GM23338 (cell line): Measurements from ENCODE around the gene MAN1B1. TPM values are rescaled to one million over a fixed set of nuclear protein-coding genes. Genes with fewer than 3 reads are reported as not detected.
A peak's percentile ranks its signal among the peaks of the same experiment; 100 is the strongest.

ENCODE experiments used
- ATAC-seq: fragments of 200-7000 bp; cut with Tn5 transposase; 3 replicates; pipeline ENCODE4 v1.9.1; 2020
- DNase-seq: peaks from one replicate; pipeline ENCODE4 v3.0.0-alpha.2; 2015; ENCODE audit warnings: low spot score
- H2AFZ ChIP-seq: fragments of 200-600 bp; sonication (generic); 2 replicates; pipeline ENCODE4 v1.8.0; 2016; ENCODE audit warnings: antibody characterized with exemption, mild to moderate bottlenecking, moderate library complexity
- H3F3A ChIP-seq: fragments of 200-600 bp; sonication (generic); replicated peaks from 2 replicates; pipeline ENCODE4 v1.8.0; 2017; ENCODE audit warnings: antibody characterized with exemption, mixed run types, low read depth
- H3K27ac ChIP-seq: fragments of 200-600 bp; sonication (generic); 2 replicates; pipeline ENCODE4 v1.6.1; 2016; ENCODE audit warnings: low read depth
- H3K27me3 ChIP-seq: fragments of 200-600 bp; sonication (generic); 2 replicates; pipeline ENCODE4 v1.8.0; 2016; ENCODE audit warnings: mild to moderate bottlenecking, mixed run types, moderate library complexity; ENCODE audit not compliant: insufficient read depth
- H3K36me3 ChIP-seq: fragments of 200-600 bp; sonication (generic); 2 replicates; pipeline ENCODE4 v1.8.0; 2016; ENCODE audit warnings: mild to moderate bottlenecking; ENCODE audit not compliant: insufficient read depth
- H3K4me1 ChIP-seq: fragments of 200-600 bp; sonication (generic); 2 replicates; pipeline ENCODE4 v1.8.0; 2016; ENCODE audit warnings: mild to moderate bottlenecking, moderate library complexity; ENCODE audit not compliant: insufficient read depth
- H3K4me2 ChIP-seq: fragments of 200-600 bp; sonication (generic); 2 replicates; pipeline ENCODE4 v1.7.1; 2017; ENCODE audit warnings: mixed run types
- H3K4me3 ChIP-seq: fragments of 200-600 bp; sonication (generic); 2 replicates; pipeline ENCODE4 v1.6.1; 2016; ENCODE audit warnings: mixed run types
- H3K79me2 ChIP-seq: fragments of 200-600 bp; sonication (generic); replicated peaks from 2 replicates; pipeline ENCODE4 v1.8.0; 2017; ENCODE audit warnings: mild to moderate bottlenecking; ENCODE audit not compliant: insufficient read depth
- H3K9me2 ChIP-seq: fragments of 200-600 bp; sonication (generic); 2 replicates; pipeline ENCODE4 v1.8.0; 2017; ENCODE audit not compliant: insufficient read depth
- H4K20me1 ChIP-seq: fragments of 200-600 bp; sonication (generic); replicated peaks from 2 replicates; pipeline ENCODE4 v1.8.0; 2017; ENCODE audit warnings: mild to moderate bottlenecking; ENCODE audit not compliant: insufficient read depth
- H3K27ac Mint-ChIP-seq: 2 replicates; pipeline ENCODE4 v1.8.0; 2020; ENCODE audit warnings: inconsistent platforms, mild to moderate bottlenecking, moderate library complexity, mixed read lengths
- H3K27me3 Mint-ChIP-seq: 3 replicates; pipeline ENCODE4 v1.8.0; 2022; ENCODE audit warnings: low read depth, mild to moderate bottlenecking, moderate library complexity, mixed read lengths, inconsistent platforms; ENCODE audit not compliant: insufficient read depth, poor library complexity
- H3K36me3 Mint-ChIP-seq: 3 replicates; pipeline ENCODE4 v1.8.0; 2021; ENCODE audit warnings: low read depth, mild to moderate bottlenecking, inconsistent platforms, moderate library complexity, mixed read lengths
- H3K4me1 Mint-ChIP-seq: 3 replicates; pipeline ENCODE4 v1.8.0; 2020; ENCODE audit warnings: mild to moderate bottlenecking, inconsistent platforms, mixed read lengths
- H3K4me3 Mint-ChIP-seq: 3 replicates; pipeline ENCODE4 v1.8.0; 2021; ENCODE audit warnings: moderate library complexity, mild to moderate bottlenecking, inconsistent platforms, mixed read lengths
- H3K9me3 Mint-ChIP-seq: 3 replicates; pipeline ENCODE4 v1.8.0; 2020; ENCODE audit warnings: moderate library complexity, mild to moderate bottlenecking, inconsistent platforms, mixed read lengths
- CREB1 ChIP-seq: fragments of 250-450 bp; sonication (Bioruptor Pico); IDR thresholded peaks from 2 replicates; pipeline ENCODE4 v1.5.0; 2020; ENCODE audit warnings: low read depth, mild to moderate bottlenecking, moderate library complexity
- CTCF ChIP-seq, 2 experiments: fragments of 200-600 bp in 1 of 2; sonication (generic) in 1 of 2; conservative IDR thresholded peaks; 2 replicates each; pipeline versions ENCODE4 v1.5.1 to v1.6.1; 2016 to 2017; ENCODE audit warnings: antibody characterized with exemption in 2 of 2, low read depth in 2 of 2, mild to moderate bottlenecking in 2 of 2, moderate library complexity in 1 of 2
- ETS1 ChIP-seq: IDR thresholded peaks from 2 replicates; pipeline ENCODE4 v1.6.1; 2016; ENCODE audit warnings: antibody characterized with exemption
- JUNB ChIP-seq: IDR thresholded peaks from one replicate; pipeline ENCODE4 v1.6.1; 2016; ENCODE audit warnings: antibody characterized with exemption; ENCODE audit not compliant: unreplicated experiment
- POLR2AphosphoS5 ChIP-seq: IDR thresholded peaks from 2 replicates; pipeline ENCODE4 v1.6.1; 2016; ENCODE audit warnings: antibody characterized with exemption, low read depth
- REST ChIP-seq: IDR thresholded peaks from one replicate; pipeline ENCODE4 v1.6.1; 2018; ENCODE audit warnings: antibody characterized with exemption; ENCODE audit not compliant: unreplicated experiment
- ZNF114 ChIP-seq: fragments of 250-450 bp; sonication (Bioruptor Pico); IDR thresholded peaks from 2 replicates; pipeline ENCODE4 v1.5.0; 2020; ENCODE audit warnings: mild to moderate bottlenecking, moderate library complexity
- polyA plus RNA-seq: library from polyadenylated mRNA; unstranded; fragments of >200 nt; fragmentation: Nextera tagmentation; extraction: Ambion mirVana; gene quantifications from 2 replicates; pipeline ENCODE4 v1.2.1, GENCODE V29; 2016
- total RNA-seq: library from RNA; depleted of rRNA; stranded (reverse); fragments of >200 nt; shearing (Covaris generic); gene quantifications from 2 replicates; pipeline ENCODE4 v1.2.3, GENCODE V29; 2014

Gene MAN1B1
- total and polyA plus RNA-seq, 2 experiments from 2014 or later = 15.7 to 39.9 TPM

DNA sequence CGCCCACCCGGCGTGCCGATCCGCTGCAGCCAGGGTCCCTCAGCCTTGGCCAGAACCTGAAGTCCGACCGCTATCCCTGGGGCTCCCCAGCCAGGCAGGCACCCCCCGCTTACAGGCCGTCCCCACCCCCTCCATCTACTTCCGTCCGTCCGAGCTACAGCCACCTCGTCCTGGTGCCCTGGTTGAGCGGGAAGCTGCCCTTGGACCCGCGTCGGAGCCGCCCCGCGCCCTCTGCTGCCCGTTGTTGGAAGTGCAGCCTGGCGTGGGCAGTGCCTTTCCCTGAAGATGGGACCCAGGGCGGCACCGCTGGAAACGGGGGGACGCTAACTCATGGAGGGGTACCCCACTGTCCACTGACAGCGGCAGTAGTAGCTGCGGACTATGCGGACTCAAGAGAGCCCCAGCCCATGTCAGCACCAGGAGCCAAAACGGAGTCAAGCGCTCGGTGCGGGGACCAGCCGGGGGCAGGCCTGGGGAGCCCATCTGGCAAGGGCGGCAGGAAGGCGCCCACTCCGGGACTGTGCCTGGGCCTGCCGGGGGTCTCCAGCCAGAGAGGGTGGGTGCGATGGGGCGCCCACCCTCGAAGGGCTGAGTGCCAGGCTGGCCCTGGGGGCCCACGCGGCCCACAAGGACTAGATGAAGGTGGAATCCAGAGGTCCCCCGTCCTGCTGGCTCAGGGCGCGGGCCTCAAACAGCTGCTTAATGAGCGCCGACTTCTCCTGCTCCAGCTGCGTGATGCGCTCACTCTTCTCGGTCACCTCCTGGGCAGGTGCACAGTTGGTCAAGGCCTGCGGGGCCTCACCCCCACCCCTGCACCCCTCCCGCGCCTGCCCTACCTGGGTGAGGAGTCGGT, 22.5 kb upstream of the MAN1B1 start:
- no peak overlapping the region for H3K27ac Mint-ChIP-seq
- DNase-seq = peak; percentile 82
- no peaks in the 10 kb centered on the region for H3K9me3 Mint-ChIP-seq
- no peaks in the 10 kb centered on the region; the same call in 1 of the 2 replicates for H3K36me3 ChIP-seq
- peaks cover 3% of the 10 kb centered on the region for H3K27me3 Mint-ChIP-seq
- H2AFZ ChIP-seq = no peak overlapping the region
- peaks cover 12% of the 10 kb centered on the region; the same call in 1 of the 2 replicates for H3K4me1 ChIP-seq
- no peaks in the 10 kb centered on the region for H3K9me2 ChIP-seq
- peaks cover 7% of the 10 kb centered on the region; the same call in 1 of the 2 replicates for H3F3A ChIP-seq
- H3K79me2 ChIP-seq = peaks cover 10% of the 10 kb centered on the region; the same call in 1 of the 2 replicates
- H3K4me2 ChIP-seq = no peak overlapping the region
- H3K4me3 ChIP-seq = no peak overlapping the region
- H3K4me3 Mint-ChIP-seq = no peak overlapping the region
- TF ChIP-seq CREB1 (CRISPR knock-in tag) (peak; percentile 41; the same call in 1 of the 2 replicates), JUNB (no peak), CTCF (conservative IDR thresholded peaks at IDR 0.05; ENCODE audit: low read depth in 2 of 2) (peak; percentile 79 to 92)
- peaks cover 7% of the 10 kb centered on the region; the same call in 1 of the 2 replicates for H3K27me3 ChIP-seq
- peaks cover 11% of the 10 kb centered on the region; the same call in 1 of the 2 replicates for H4K20me1 ChIP-seq
- peaks cover 10% of the 10 kb centered on the region for H3K4me1 Mint-ChIP-seq
- H3K27ac ChIP-seq = no peak overlapping the region
- no peaks in the 10 kb centered on the region; the same call in 2 of the 3 replicates for H3K36me3 Mint-ChIP-seq
- peak; percentile 72 for ATAC-seq

- H3K36me3 Mint-ChIP-seq = no peaks in the 10 kb centered on the region; the same call in 2 of the 3 replicates
- Histone ChIP-seq H3F3A (peaks cover 7% of the 10 kb centered on the region; the same call in 1 of the 2 replicates), H4K20me1 (peaks cover 11% of the 10 kb centered on the region; the same call in 1 of the 2 replicates), H3K36me3 (no peaks in the 10 kb centered on the region; the same call in 1 of the 2 replicates), H3K4me3 (no peak overlapping the region), H3K4me1 (peaks cover 12% of the 10 kb centered on the region; the same call in 1 of the 2 replicates), H3K4me2 (no peak overlapping the region), H3K27ac (no peak overlapping the region), H3K27me3 (peaks cover 12% of the 10 kb centered on the region; the same call in 1 of the 2 replicates), H3K79me2 (peaks cover 10% of the 10 kb centered on the region; the same call in 1 of the 2 replicates), H2AFZ (no peak overlapping the region), H3K9me2 (no peaks in the 10 kb centered on the region)
- no peak overlapping the region for H3K27ac Mint-ChIP-seq
- peaks cover 3% of the 10 kb centered on the region for H3K27me3 Mint-ChIP-seq
- DNase-seq = no peak
- ATAC-seq = no peak
- no peaks in the 10 kb centered on the region for H3K9me3 Mint-ChIP-seq
- H3K4me1 Mint-ChIP-seq = peaks cover 10% of the 10 kb centered on the region
- no peak overlapping the region for H3K4me3 Mint-ChIP-seq
- TF ChIP-seq REST (no peak), ETS1 (no peak), ZNF114 (CRISPR knock-in tag) (no peak), POLR2AphosphoS5 (no peak)
These were observed 22.0 kb upstream of the MAN1B1 start for GRCh38 chr9:137064880-137065164.
